Prostate gland (tissue), 2 donors: ENCODE data around the gene POLR1H. TPM values are rescaled to one million over a fixed set of nuclear protein-coding genes. Genes with fewer than 3 reads are reported as not detected.

ENCODE experiments used
- DNase-seq: peaks from one replicate; pipeline ENCODE4 v3.0.0-alpha.2; 2019; ENCODE audit warnings: low spot score
- H3K27ac ChIP-seq, 2 donors: fragments of 200-600 bp; sonication (generic); 2 replicates each; pipeline ENCODE4 v1.5.1; 2017 to 2019
- H3K27me3 ChIP-seq: fragments of 200-600 bp; sonication (generic); replicated peaks from 2 replicates; pipeline ENCODE4 v1.5.1; 2019; ENCODE audit not compliant: insufficient read depth
- H3K36me3 ChIP-seq, 2 donors: fragments of 200-600 bp; sonication (generic); 1 replicate in 1 of 2; 2 replicates in 1 of 2; pipeline versions ENCODE4 v1.5.1 to v1.8.1; 2017 to 2019
- H3K4me1 ChIP-seq: fragments of 200-600 bp; sonication (generic); replicated peaks from 2 replicates; pipeline ENCODE4 v1.5.1; 2019
- H3K4me3 ChIP-seq, 2 donors: fragments of 200-600 bp; sonication (generic); 2 replicates each; pipeline ENCODE4 v1.5.1; 2017 to 2019
- H3K9me3 ChIP-seq: fragments of 200-600 bp; sonication (generic); 2 replicates; pipeline ENCODE4 v1.5.1; 2017
- POLR2A ChIP-seq: fragments of 450-650 bp; IDR thresholded peaks from one replicate; pipeline ENCODE4 v1.6.1; 2016; ENCODE audit warnings: antibody characterized with exemption, mild to moderate bottlenecking
- POLR2AphosphoS5 ChIP-seq: sonication (generic); formaldehyde crosslinking; IDR thresholded peaks from one replicate; pipeline ENCODE4 v1.6.1; 2017; ENCODE audit warnings: antibody characterized with exemption
- WGBS: methylation state at CpG from one replicate; pipeline ENCODE4 v1.1.5; 2018; 5-methylcytosine and 5-hydroxymethylcytosine counted together
- intact Hi-C: fragments of 100-400 bp; cut with DNase I; formaldehyde crosslinking; loops from one replicate; pipeline ENCODE4 v1.14.2; 2022
- total RNA-seq, 2 donors: library from RNA; depleted of rRNA; stranded (reverse); fragments of >200 nt; gene quantifications; one replicate each; pipeline ENCODE4 v1.1.0, GENCODE V29; 2016
- TF ChIP-seq, protein P1 (sequence below), 4 experiments: fragments of 200-600 bp in 2 of 4; fragments of 450-650 bp in 2 of 4; sonication (generic) in 2 of 4; IDR thresholded peaks; 1 replicate in 3 of 4; 2 replicates in 1 of 4; pipeline ENCODE4 v1.5.1; 2016 to 2019; ENCODE audit warnings: antibody characterized with exemption in 4 of 4, mild to moderate bottlenecking in 2 of 4, moderate library complexity in 2 of 4

Gene POLR1H
- total RNA-seq, 2 donors from 2014 or later: 31.9 to 36.3 TPM

DNA sequence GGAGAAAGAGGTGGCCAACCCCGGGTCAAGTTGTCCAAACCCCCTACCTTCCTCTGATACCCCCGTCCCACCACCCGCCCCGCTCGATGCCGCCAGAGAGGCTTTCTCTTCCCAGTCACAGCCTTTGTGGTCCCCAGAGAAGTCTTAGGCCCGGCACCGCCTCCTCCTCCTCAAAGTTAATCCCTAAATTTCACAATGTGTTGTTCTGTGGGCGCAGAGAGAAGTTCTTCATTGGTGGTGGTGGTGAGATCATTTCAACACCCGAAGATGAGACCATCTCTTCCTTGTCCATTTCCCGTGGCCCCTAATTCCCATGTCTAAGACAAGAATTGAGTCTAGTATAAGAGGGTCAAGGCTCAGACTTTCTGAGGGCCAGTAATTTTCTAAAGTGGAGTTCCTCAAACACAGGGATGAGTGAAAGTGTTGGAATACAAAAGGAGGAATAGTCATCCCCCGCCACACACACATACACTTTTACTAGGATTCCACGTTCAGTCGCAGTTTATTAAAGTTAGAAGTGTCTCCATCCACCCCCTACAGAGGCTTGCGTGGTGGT, 41.4 kb downstream of the POLR1H start:
- Histone ChIP-seq H3K27ac (peak overlapping the region; percentile 62 to 64), H3K4me1 (peaks cover 16% of the 10 kb centered on the region), H3K36me3 (no peaks in the 10 kb centered on the region), H3K4me3 (peak overlapping the region in 1 of 2 donors; percentile 29), H3K9me3 (no peaks in the 10 kb centered on the region), H3K27me3 (no peaks in the 10 kb centered on the region)
- DNase-seq: peak; percentile 27
- TF ChIP-seq, protein P1, sequence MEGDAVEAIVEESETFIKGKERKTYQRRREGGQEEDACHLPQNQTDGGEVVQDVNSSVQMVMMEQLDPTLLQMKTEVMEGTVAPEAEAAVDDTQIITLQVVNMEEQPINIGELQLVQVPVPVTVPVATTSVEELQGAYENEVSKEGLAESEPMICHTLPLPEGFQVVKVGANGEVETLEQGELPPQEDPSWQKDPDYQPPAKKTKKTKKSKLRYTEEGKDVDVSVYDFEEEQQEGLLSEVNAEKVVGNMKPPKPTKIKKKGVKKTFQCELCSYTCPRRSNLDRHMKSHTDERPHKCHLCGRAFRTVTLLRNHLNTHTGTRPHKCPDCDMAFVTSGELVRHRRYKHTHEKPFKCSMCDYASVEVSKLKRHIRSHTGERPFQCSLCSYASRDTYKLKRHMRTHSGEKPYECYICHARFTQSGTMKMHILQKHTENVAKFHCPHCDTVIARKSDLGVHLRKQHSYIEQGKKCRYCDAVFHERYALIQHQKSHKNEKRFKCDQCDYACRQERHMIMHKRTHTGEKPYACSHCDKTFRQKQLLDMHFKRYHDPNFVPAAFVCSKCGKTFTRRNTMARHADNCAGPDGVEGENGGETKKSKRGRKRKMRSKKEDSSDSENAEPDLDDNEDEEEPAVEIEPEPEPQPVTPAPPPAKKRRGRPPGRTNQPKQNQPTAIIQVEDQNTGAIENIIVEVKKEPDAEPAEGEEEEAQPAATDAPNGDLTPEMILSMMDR (IDR thresholded peaks at IDR 0.05): no peak
- no peak for TF ChIP-seq POLR2A
- TF ChIP-seq POLR2AphosphoS5: no peak
- WGBS: 62% methylated on average over 15 of the region's 15 CpGs
- intact Hi-C loops: loop anchor here (2.0 kb wide), 1 partner anchor 28 kb away; no protein-coding TSS in a partner anchor

- Histone ChIP-seq H3K9me3 (no peaks in the 10 kb centered on the region), H3K27ac (peak overlapping the region; percentile 62 to 64), H3K36me3 (no peaks in the 10 kb centered on the region), H3K4me3 (peak overlapping the region; percentile 17 to 27), H3K27me3 (no peaks in the 10 kb centered on the region), H3K4me1 (peaks cover 16% of the 10 kb centered on the region)
- peak; percentile 90 for DNase-seq
- TF ChIP-seq POLR2AphosphoS5 (peak; percentile 81), POLR2A (no peak)
- TF ChIP-seq, protein P1 (IDR thresholded peaks at IDR 0.05): peak; percentile 52 to 97 (median 92)
- WGBS: 5% methylated on average over 36 of the region's 36 CpGs
- intact Hi-C loops: loop anchor here (2.0 kb wide), 1 partner anchor 28 kb away; no protein-coding TSS in a partner anchor
Observed at GRCh38 chr6:30102970-30103871, 42.2 kb downstream of the POLR1H start.

GRCh38 chr6:30103872-30104179, 42.8 kb downstream of the POLR1H start:
- no peaks in the 10 kb centered on the region for H3K36me3 ChIP-seq
- H3K9me3 ChIP-seq: no peaks in the 10 kb centered on the region
- H3K4me3 ChIP-seq: peak overlapping the region in 1 of 2 donors; percentile 27
- peaks cover 16% of the 10 kb centered on the region for H3K4me1 ChIP-seq
- no peak for TF ChIP-seq POLR2A
- no peak for TF ChIP-seq POLR2AphosphoS5
- TF ChIP-seq, protein P1 (IDR thresholded peaks at IDR 0.05): no peak
- no peak for DNase-seq
- H3K27ac ChIP-seq: no peak overlapping the region
- intact Hi-C loops: loop anchor here (2.0 kb wide), 1 partner anchor 27 kb away; no protein-coding TSS in a partner anchor
- 51% methylated on average over 3 of the region's 3 CpGs for WGBS
- H3K27me3 ChIP-seq: no peaks in the 10 kb centered on the region

DNA sequence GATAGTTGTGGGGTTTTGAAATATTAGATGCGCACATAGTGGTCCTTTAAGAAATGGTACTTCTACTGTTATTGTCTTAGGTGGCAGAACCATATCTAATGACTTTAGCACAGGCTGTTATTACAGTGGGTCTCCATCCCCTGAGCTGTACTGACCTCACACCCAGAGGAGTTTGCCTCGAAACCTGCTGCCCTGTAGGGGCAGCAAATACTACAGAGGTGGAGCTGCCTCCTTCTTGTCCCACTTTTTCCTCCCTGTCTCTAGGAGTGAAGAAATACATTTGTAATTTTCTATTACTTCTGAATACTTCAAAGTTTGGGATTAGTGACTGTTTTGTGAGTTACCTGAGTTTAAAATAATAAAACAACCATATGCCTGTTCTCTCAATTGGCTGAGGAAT, 43.6 kb downstream of the POLR1H start:
- Histone ChIP-seq H3K4me1 (peaks cover 16% of the 10 kb centered on the region), H3K9me3 (no peaks in the 10 kb centered on the region), H3K27ac (no peak overlapping the region), H3K27me3 (no peaks in the 10 kb centered on the region), H3K36me3 (no peaks in the 10 kb centered on the region), H3K4me3 (no peak overlapping the region)
- WGBS: 94% methylated on average over 2 of the region's 2 CpGs
- intact Hi-C loops: no loop called here
- TF ChIP-seq POLR2AphosphoS5: no peak
- no peak for TF ChIP-seq POLR2A
- DNase-seq: no peak

GRCh38 chr6:30111266-30111856, 50.3 kb downstream of the POLR1H start:
- peaks cover 3% of the 10 kb centered on the region for H3K27me3 ChIP-seq
- H3K36me3 ChIP-seq: no peaks in the 10 kb centered on the region
- H3K4me1 ChIP-seq: no peaks in the 10 kb centered on the region
- no peaks in the 10 kb centered on the region for H3K9me3 ChIP-seq
- 48% methylated on average over 27 of the region's 27 CpGs for WGBS
- no peak overlapping the region for H3K4me3 ChIP-seq
- DNase-seq: no peak
- intact Hi-C loops: no loop called here
- no peak overlapping the region for H3K27ac ChIP-seq
- no peak for TF ChIP-seq POLR2AphosphoS5
- no peak for TF ChIP-seq POLR2A
- TF ChIP-seq, protein P1 (IDR thresholded peaks at IDR 0.05): no peak
